Osteocyte (in vitro differentiated cells): ENCODE measurements around the gene CSF2RB. TPM values are rescaled to one million over a fixed set of nuclear protein-coding genes. Genes with fewer than 3 reads are reported as not detected.

Experiments used
- DNase-seq: peaks from one replicate; pipeline ENCODE4 v3.0.0; 2021; ENCODE audit warnings: mixed read lengths; ENCODE audit not compliant: unreplicated experiment; ENCODE audit errors: extremely low spot score
- H3K27ac Mint-ChIP-seq: one replicate; pipeline ENCODE4 v1.8.0; 2021; ENCODE audit warnings: mild to moderate bottlenecking, mixed read lengths; ENCODE audit not compliant: unreplicated experiment
- H3K27me3 Mint-ChIP-seq: one replicate; pipeline ENCODE4 v1.8.0; 2021; ENCODE audit warnings: mixed read lengths; ENCODE audit not compliant: unreplicated experiment
- H3K36me3 Mint-ChIP-seq: one replicate; pipeline ENCODE4 v1.8.0; 2021; ENCODE audit warnings: mixed read lengths; ENCODE audit not compliant: unreplicated experiment
- H3K4me1 Mint-ChIP-seq: one replicate; pipeline ENCODE4 v1.8.0; 2021; ENCODE audit warnings: mixed read lengths; ENCODE audit not compliant: unreplicated experiment
- H3K4me3 Mint-ChIP-seq: one replicate; pipeline ENCODE4 v1.8.0; 2021; ENCODE audit warnings: mild to moderate bottlenecking, moderate library complexity, mixed read lengths; ENCODE audit not compliant: unreplicated experiment
- H3K9me3 Mint-ChIP-seq: one replicate; pipeline ENCODE4 v1.8.0; 2021; ENCODE audit warnings: mixed read lengths; ENCODE audit not compliant: unreplicated experiment
- CTCF ChIP-seq: fragments of 200-600 bp; sonication (generic); IDR thresholded peaks from 2 replicates; pipeline ENCODE4 v1.5.0; 2021; ENCODE audit warnings: antibody characterized with exemption, mild to moderate bottlenecking, moderate library complexity
- total RNA-seq: library from RNA; stranded (reverse); gene quantifications from 2 replicates; pipeline ENCODE4 v1.2.1, GENCODE V29; 2021

CSF2RB gene
- total RNA-seq, 1 donor from 2014 or later = not detected

GRCh38 chr22:36879775-36880174, 33.7 kb upstream of the CSF2RB start:
- Mint-ChIP-seq H3K4me3 (no peak overlapping the region), H3K27ac (no peak overlapping the region), H3K36me3 (no peaks in the 10 kb centered on the region), H3K27me3 (peaks cover 26% of the 10 kb centered on the region), H3K4me1 (no peaks in the 10 kb centered on the region), H3K9me3 (peaks cover 21% of the 10 kb centered on the region)
- TF ChIP-seq CTCF = no peak
- no peak for DNase-seq

- no peak for TF ChIP-seq CTCF
- Mint-ChIP-seq H3K4me3 (no peak overlapping the region), H3K9me3 (peaks cover 21% of the 10 kb centered on the region), H3K27ac (no peak overlapping the region), H3K4me1 (no peaks in the 10 kb centered on the region), H3K27me3 (peaks cover 26% of the 10 kb centered on the region), H3K36me3 (no peaks in the 10 kb centered on the region)
- DNase-seq = no peak
Observed at GRCh38 chr22:36881504-36882245, 31.8 kb upstream of the CSF2RB start.

- TF ChIP-seq CTCF = no peak
- Mint-ChIP-seq H3K4me3 (no peak overlapping the region), H3K4me1 (no peaks in the 10 kb centered on the region), H3K9me3 (peaks cover 21% of the 10 kb centered on the region), H3K27ac (no peak overlapping the region), H3K27me3 (peaks cover 20% of the 10 kb centered on the region), H3K36me3 (no peaks in the 10 kb centered on the region)
- DNase-seq = no peak
Observed at GRCh38 chr22:36884349-36885158, 28.9 kb upstream of the CSF2RB start.

- Mint-ChIP-seq H3K9me3 (peaks cover 21% of the 10 kb centered on the region), H3K36me3 (no peaks in the 10 kb centered on the region), H3K4me1 (no peaks in the 10 kb centered on the region), H3K27me3 (peaks cover 20% of the 10 kb centered on the region), H3K27ac (no peak overlapping the region), H3K4me3 (no peak overlapping the region)
- TF ChIP-seq CTCF = no peak
- no peak for DNase-seq
Observed at GRCh38 chr22:36885474-36885873, 28.0 kb upstream of the CSF2RB start.

- DNase-seq = no peak
- H3K9me3 Mint-ChIP-seq = peaks cover 18% of the 10 kb centered on the region
- no peak overlapping the region for H3K27ac Mint-ChIP-seq
- H3K4me1 Mint-ChIP-seq = no peaks in the 10 kb centered on the region
- H3K27me3 Mint-ChIP-seq = peaks cover 20% of the 10 kb centered on the region
- no peak overlapping the region for H3K4me3 Mint-ChIP-seq
- TF ChIP-seq CTCF = no peak
- H3K36me3 Mint-ChIP-seq = no peaks in the 10 kb centered on the region
Observed at GRCh38 chr22:36886016-36886415, 27.4 kb upstream of the CSF2RB start.
